Liver (tissue), 2 donors: ENCODE data around the gene TMEM53.

Experiments
- JUND ChIP-seq, 2 donors: IDR thresholded peaks; 2 replicates each; pipeline ENCODE4 v1.6.1; 2016; ENCODE audit warnings: antibody characterized with exemption in 2 of 2
- SP1 ChIP-seq: IDR thresholded peaks from 2 replicates; pipeline ENCODE4 v1.6.1; 2018; ENCODE audit warnings: antibody characterized with exemption, mild to moderate bottlenecking
- donor health status: healthy.

GRCh38 chr1:44624268-44624901 is 49.9 kb downstream of the TMEM53 start:
- TF ChIP-seq SP1, result no peak
- TF ChIP-seq JUND (IDR thresholded peaks at IDR 0.05), result no peak
